Testis (tissue), 2 donors: Measurements from ENCODE around the gene ARHGAP1.

Experiments
- POLR2A ChIP-seq: fragments of 450-650 bp; IDR thresholded peaks from one replicate; pipeline ENCODE4 v1.6.1; 2017; ENCODE audit warnings: antibody characterized with exemption, mild to moderate bottlenecking, moderate library complexity
- TF ChIP-seq, protein P1 (sequence below), 3 experiments: fragments of 450-650 bp in 2 of 3; fragments of 200-600 bp in 1 of 3; sonication (generic) in 1 of 3; IDR thresholded peaks; one replicate each; pipeline ENCODE4 v1.5.1; 2016 to 2019; ENCODE audit warnings: antibody characterized with exemption in 3 of 3, mild to moderate bottlenecking in 2 of 3, moderate library complexity in 1 of 3

DNA sequence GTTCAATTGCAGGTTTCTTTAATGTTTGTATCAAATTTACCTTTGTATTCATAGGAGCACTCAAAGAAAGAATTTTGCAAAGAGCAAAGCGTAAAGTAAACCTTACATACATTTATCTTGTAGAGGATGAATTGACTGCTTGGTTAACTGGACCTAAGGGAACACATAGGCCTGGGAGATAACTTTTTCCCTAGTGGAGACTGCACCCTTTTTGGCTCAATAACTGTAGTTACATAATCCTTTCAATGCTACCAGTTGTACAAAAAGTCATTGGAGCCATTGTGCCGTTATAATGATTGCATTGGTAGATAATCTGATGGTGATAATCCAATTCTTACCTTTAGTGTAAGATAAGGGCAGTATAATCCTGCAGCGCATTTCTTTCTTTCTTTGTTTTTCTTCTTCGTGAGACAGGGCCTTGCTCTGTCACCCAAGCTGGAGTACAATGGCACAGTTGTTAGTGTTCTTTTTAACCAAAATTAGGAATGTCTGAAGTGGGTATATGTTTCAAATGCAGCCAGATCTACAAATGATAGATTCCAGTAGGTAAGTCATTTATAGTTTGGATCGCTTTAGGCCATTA, 64.8 kb downstream of the ARHGAP1 start:
- TF ChIP-seq, protein P1, sequence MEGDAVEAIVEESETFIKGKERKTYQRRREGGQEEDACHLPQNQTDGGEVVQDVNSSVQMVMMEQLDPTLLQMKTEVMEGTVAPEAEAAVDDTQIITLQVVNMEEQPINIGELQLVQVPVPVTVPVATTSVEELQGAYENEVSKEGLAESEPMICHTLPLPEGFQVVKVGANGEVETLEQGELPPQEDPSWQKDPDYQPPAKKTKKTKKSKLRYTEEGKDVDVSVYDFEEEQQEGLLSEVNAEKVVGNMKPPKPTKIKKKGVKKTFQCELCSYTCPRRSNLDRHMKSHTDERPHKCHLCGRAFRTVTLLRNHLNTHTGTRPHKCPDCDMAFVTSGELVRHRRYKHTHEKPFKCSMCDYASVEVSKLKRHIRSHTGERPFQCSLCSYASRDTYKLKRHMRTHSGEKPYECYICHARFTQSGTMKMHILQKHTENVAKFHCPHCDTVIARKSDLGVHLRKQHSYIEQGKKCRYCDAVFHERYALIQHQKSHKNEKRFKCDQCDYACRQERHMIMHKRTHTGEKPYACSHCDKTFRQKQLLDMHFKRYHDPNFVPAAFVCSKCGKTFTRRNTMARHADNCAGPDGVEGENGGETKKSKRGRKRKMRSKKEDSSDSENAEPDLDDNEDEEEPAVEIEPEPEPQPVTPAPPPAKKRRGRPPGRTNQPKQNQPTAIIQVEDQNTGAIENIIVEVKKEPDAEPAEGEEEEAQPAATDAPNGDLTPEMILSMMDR (IDR thresholded peaks at IDR 0.05), result no peak
- TF ChIP-seq POLR2A, result no peak
